ENCODE results near the gene FAHD1.

The FAHD1 gene

DNA sequence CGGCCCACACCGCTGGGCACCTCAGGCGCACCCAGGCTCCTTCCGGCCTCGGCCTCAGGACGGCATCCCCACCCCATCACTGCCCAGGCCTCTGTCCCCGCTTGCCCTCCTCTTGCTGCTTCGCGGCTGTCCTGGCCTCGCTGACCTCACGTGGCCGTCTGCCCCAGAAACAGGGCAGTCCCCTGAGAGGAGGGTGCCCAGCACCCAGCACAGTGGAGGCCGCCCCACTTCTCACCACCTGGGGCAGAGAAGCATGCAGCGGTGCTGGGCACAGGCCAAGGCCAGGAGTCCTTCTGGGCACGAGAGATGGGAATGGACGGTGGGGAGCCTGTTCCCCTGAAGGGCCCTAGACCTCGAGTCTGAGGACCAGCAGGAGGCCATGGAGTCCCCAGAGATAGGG is 9.3 kb upstream of the FAHD1 start:
- TF ChIP-seq, protein P1, sequence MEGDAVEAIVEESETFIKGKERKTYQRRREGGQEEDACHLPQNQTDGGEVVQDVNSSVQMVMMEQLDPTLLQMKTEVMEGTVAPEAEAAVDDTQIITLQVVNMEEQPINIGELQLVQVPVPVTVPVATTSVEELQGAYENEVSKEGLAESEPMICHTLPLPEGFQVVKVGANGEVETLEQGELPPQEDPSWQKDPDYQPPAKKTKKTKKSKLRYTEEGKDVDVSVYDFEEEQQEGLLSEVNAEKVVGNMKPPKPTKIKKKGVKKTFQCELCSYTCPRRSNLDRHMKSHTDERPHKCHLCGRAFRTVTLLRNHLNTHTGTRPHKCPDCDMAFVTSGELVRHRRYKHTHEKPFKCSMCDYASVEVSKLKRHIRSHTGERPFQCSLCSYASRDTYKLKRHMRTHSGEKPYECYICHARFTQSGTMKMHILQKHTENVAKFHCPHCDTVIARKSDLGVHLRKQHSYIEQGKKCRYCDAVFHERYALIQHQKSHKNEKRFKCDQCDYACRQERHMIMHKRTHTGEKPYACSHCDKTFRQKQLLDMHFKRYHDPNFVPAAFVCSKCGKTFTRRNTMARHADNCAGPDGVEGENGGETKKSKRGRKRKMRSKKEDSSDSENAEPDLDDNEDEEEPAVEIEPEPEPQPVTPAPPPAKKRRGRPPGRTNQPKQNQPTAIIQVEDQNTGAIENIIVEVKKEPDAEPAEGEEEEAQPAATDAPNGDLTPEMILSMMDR (IDR thresholded peaks at IDR 0.05; ENCODE audit: low read length, missing control alignments) = no peak
- DNase-seq (ENCODE audit: low read depth) = no peak
- no peak overlapping the region for H3K4me3 ChIP-seq (replicated peaks; ENCODE audit: low read depth, low read length)

- TF ChIP-seq, protein P1 (IDR thresholded peaks at IDR 0.05; ENCODE audit: low read length, missing control alignments) = no peak
- no peak for DNase-seq (ENCODE audit: low read depth)
- no peak overlapping the region for H3K4me3 ChIP-seq (replicated peaks; ENCODE audit: low read depth, low read length)
Measured at GRCh38 chr16:1818204-1818872, 8.7 kb upstream of the FAHD1 start.

- no peak for DNase-seq (ENCODE audit: low read depth)
- H3K4me3 ChIP-seq (replicated peaks; ENCODE audit: low read depth, low read length) = no peak overlapping the region
- TF ChIP-seq, protein P1 (IDR thresholded peaks at IDR 0.05; ENCODE audit: low read length, missing control alignments) = no peak
Measured at GRCh38 chr16:1818873-1819525, 8.0 kb upstream of the FAHD1 start.

DNA sequence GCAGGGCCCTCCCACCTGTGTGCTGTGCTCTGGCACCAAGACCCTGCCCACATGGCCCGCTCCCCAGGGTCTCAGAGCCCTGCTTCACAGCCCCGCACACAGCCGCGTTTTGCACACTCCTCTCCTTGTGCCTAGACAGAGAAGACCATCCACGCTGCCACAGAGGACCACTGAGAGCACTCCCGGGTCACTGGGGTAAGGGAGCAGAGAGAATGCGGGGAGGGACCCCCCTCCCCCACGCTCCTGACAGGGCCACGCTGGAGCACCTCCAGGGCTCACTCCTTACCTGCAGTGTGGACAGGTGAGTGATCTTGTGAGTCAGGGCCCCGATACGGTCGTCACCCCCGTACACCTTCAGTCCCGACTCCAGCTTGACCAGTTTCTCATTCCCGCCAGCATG is 7.4 kb upstream of the FAHD1 start:
- TF ChIP-seq, protein P1 (IDR thresholded peaks at IDR 0.05; ENCODE audit: low read length, missing control alignments) = no peak
- no peak for DNase-seq (ENCODE audit: low read depth)
- H3K4me3 ChIP-seq (replicated peaks; ENCODE audit: low read depth, low read length) = no peak overlapping the region

DNA sequence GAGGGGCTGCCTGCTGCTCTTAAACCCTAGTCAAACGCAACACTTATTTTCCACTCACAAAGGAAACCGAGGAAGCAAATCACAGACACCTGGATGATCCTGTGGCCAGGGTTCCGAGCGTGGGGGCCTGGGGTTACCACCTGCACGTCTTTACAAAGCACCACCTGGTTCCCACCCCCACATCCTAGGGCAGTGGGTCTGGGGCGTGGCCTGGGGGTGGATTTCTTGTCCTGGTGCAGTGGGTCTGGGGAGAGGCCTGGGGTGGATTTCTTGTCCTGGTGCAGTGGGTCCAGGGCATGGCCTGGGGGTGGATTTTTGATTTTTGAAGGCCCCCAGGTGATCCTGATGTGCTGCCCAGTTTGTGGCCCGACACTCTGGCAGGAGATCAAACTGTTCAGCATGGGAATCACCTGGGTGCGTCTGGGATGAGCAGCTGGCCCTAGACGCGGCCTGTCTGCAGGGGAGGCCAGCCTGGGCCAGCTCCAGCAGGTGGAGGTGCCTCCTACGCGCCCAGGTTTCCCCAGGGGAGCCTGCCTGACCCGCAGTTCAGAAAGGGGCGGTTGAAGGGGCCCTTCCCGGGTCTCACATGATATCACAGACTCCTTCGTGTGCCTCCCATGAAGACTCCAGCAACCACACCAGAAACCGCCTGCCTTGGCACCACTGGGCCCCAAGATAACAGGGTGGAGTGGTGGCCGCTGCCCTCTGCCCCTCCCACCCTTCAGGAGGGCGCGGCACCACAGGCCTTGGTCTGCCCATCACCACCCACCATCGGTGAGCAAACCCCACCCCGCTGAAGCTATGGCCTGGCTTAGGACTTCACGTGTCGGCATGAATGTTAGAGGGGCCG is 6.7 kb upstream of the FAHD1 start:
- no peak for DNase-seq (ENCODE audit: low read depth)
- no peak overlapping the region for H3K4me3 ChIP-seq (replicated peaks; ENCODE audit: low read depth, low read length)
- TF ChIP-seq, protein P1 (IDR thresholded peaks at IDR 0.05; ENCODE audit: low read length, missing control alignments) = no peak

- no peak for DNase-seq (ENCODE audit: low read depth)
- TF ChIP-seq, protein P1 (IDR thresholded peaks at IDR 0.05; ENCODE audit: low read length, missing control alignments) = no peak
- H3K4me3 ChIP-seq (replicated peaks; ENCODE audit: low read depth, low read length) = no peak overlapping the region
Measured at GRCh38 chr16:1820946-1821290, 6.1 kb upstream of the FAHD1 start.

Measured in fibroblast of pulmonary artery (primary cell).